Measurements from ENCODE around the gene FFAR3.

- no peak for TF ChIP-seq CTCF (conservative IDR thresholded peaks at IDR 0.05 in 1 of 2, IDR thresholded peaks at IDR 0.05 in 1 of 2; ENCODE audit: low read depth in 1 of 2, low read length in 2 of 2)
- no peak for TF ChIP-seq EZH2 (IDR thresholded peaks at IDR 0.05; ENCODE audit: low read length, missing control alignments)
Observed at GRCh38 chr19:35404879-35405622, 46.8 kb downstream of the FFAR3 start.
